GM18909 (cell line): ENCODE data around the gene MRPL58.
A peak's percentile ranks its signal among the peaks of the same experiment; 100 is the strongest.
"Not testable (repeated sequence)": the region's sequence is repeated elsewhere in the genome, so short reads cannot be mapped to it uniquely, and the experiment has no call there.

Experiments
- ATAC-seq: cut with Tn5 transposase; IDR thresholded peaks from one replicate; pipeline ENCODE4 v1.9.1; 2021; ENCODE audit warnings: mild to moderate bottlenecking; ENCODE audit not compliant: unreplicated experiment, poor library complexity

MRPL58 gene

DNA sequence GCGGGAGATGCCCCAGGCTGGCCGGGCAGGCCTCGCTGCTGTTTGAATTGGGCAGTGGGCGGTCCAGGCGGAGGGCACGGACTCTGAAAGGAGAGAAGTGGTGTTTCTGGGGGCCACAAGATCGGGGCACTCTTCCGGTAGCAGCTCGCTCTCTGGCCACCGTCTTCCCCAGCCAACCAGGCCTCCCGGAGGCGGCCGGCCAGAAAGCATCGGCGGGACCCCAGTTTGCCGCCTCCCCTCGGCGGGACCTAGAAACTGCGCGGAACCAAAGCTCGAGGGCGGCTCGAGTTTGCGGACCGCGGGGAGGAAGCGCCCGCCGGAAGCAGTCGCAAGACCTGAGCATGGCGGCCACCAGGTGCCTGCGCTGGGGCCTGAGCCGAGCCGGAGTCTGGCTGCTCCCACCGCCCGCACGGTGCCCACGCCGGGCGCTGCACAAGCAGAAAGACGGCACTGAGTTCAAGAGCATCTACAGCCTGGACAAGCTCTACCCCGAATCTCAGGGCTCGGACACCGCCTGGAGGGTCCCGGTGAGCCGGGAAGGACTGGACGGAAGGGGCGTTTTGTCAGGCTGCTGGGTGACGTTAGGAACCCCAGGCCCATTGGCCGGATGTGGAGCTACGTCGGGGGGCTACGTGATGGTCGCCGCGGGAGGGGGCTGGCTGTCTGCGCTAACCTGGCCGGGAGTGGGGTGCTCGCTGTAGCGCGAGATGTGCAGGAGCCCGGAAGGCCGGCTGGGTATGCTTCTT, at the start of gene MRPL58:
TSS of gene MRPL58 (plus strand) at position 325 of the 746 bp plus-strand sequence. CDS start at position 342, 17 bp downstream.
- ATAC-seq, result peak; percentile 85

DNA sequence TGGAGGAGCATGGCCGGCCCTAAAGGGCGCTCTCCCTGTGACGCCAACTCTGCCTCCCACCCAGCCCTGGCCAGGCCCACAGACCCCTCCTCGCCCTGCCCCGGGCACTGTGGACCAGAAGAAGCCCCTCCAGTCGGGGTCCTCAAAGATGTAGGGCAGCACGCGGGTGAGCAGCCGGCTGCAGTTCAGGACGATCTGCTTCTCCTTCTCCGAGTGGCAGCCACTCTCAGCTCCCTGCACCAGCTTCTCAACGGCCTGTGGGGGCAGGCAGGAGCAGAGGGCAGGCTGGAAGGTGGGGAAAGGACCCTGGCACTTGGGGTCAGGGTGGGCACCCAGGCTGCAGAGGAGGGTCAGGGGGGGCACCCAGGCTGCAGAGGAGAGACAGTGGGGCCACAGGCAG, 48.8 kb upstream of the MRPL58 start:
- ATAC-seq, result no peak

DNA sequence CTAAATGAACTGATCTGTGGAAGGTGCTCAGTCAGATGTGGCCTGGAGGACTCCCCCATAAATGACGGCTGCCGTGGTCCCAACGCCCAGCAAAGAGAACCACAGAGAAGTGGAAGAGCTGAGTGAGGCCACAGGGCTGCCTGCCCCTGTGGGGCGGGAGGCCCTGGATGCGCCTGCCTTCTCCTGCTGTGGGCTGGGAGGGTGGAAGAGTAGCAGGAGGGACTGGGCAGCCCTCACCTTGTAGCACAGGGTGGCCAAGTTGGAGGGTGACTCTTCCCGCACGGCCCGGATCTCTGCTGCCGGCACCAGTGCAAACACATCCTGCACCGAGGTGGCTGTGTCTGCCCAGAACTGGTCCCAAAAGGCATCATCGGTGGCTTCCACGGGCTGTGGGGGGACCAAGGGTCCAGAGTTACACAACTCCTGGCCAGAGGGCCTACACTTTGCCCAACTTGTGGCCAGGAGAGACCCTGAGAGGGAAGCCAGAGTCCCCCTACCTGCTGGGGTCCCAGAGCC, 48.2 kb upstream of the MRPL58 start:
- ATAC-seq, result no peak

DNA sequence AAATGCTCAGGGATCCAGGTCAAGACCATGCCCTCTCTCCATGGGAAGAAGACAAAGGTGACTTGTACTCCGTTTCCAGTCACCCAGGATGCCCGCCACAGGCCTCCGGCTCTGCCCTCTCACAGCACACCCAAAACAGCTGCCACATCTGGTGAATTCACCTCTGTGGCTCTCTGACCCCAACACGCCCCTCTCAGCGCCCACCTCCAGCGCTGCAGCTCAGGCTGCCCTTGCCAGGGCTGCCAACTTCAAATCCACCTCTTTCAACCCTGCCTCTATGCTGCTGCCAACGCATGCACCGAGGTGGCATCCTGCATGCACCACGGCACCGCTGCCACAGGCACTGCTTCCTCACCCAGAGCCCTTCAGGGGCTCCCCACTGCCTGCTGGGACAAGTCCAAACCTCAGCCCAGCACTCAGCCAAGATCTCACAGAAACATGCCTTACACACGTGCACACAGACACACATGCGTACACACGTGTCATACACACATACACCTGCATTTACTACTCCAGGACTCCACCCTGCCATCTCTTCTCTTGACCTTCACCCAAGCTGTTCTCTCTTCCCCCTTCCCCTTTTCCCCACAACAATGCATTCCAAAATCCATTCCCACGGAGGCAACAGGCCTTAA, 47.4 kb upstream of the MRPL58 start:
- no peak for ATAC-seq

DNA sequence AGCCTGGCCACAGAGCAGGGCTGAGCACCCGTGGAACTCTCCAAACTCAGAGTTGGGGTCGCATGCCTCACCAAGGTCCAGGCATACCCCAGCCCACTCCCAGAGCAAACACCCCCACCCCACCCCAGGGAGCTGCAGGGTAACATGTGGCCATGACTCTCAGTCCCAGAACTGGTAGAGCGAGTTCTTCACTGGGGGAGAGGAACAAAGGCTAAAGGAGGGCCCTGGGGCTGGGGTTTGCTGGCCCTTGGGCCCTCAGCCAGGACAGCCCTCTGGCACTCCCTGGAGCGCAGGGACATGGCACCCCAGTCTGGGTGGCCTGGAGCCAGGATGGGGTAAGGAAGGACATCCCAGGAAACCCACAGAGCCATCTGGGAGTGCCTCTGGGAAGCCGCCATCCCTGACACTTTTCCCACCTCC, 44.1 kb upstream of the MRPL58 start:
- no peak for ATAC-seq

DNA sequence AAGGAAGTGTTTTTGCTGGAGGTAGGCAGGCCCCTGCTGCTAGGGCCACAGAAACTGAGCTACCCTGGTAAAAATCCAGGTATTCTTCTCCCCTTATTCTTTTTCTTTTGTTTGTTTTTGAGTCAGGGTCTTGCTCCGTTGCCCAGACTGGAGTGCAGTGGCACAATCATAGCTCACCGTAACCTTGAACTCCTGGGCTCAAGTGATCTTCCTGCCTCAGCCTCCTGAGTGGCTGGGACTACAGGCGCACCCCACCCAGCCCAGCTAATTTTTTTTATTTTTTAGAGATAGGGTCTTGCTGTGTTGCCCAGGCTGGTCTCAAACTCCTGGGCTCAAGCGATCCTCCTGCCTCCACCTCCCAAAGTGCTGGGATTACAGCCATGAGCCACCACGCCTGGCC, 43.0 kb upstream of the MRPL58 start:
- not testable (repeated sequence) for ATAC-seq

DNA sequence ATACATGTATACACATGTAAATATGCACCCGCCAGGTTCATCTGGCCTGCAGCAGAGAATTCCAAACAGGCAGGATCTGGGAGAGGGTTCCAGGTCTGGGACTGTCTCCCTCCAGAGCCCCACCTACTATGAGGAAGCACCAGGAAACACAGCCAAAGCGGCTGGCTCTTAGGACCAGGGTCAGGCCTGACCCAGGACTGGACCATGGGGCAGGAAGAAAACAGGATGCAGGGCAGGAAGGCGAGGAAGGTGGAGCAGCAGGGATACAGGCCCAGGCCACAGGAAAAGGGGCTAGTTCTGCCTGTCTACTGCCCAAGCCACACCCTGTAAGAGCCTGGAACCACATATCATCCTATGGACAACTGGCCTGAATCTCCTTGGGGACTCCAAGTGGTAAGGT, 42.1 kb upstream of the MRPL58 start:
- ATAC-seq, result no peak

DNA sequence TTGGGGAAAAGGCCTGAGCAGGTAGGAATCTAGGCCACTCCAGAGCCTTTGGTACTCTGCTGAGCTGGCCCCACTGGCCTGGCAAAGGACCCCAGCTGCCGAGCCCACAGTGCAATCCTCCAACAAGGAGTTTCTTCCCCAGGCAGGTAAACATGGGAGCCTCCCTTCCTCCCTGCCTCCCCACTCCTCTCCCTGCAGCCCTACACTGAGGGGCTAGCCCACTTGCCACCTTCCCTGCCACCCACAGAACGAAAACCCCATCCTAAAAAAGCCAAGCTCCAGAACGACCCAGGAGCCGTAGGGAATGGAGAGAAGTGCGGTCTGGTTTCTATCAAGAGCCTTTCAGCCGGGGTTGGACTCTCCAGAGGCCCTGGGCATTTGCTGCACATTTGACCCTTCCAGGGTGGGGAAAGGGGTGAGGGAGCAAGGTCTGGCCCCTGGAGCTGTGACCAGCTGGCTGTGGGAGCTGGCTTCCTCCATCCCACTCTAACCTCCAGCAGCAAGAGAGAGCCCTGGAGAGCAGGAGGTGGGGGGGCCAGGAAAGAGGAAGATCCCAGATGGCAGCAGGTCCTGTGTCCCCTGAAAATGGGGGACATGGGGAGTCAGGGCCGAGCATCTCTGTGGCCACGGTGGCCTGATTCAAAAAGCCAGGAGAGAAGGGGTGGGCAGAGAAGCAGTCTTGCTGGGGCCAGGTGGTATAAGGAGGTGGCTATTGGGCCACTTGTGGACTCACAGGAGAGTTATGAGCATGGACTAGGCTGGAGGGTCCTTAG, 41.2 kb upstream of the MRPL58 start:
- ATAC-seq, result no peak

DNA sequence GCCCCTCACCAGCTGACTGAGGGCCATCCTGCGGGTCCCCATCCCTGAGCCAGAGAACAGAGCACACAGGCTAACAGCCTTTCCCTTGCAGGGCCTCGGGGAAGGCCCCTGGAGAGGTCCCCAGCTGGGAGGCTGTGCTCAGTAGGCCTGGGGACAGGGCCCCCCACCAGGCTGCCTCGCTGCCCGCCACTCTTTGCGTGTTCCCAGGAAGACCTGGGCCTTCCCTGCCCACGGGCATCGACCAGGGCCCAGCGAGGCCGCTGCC, 40.7 kb upstream of the MRPL58 start:
- no peak for ATAC-seq

DNA sequence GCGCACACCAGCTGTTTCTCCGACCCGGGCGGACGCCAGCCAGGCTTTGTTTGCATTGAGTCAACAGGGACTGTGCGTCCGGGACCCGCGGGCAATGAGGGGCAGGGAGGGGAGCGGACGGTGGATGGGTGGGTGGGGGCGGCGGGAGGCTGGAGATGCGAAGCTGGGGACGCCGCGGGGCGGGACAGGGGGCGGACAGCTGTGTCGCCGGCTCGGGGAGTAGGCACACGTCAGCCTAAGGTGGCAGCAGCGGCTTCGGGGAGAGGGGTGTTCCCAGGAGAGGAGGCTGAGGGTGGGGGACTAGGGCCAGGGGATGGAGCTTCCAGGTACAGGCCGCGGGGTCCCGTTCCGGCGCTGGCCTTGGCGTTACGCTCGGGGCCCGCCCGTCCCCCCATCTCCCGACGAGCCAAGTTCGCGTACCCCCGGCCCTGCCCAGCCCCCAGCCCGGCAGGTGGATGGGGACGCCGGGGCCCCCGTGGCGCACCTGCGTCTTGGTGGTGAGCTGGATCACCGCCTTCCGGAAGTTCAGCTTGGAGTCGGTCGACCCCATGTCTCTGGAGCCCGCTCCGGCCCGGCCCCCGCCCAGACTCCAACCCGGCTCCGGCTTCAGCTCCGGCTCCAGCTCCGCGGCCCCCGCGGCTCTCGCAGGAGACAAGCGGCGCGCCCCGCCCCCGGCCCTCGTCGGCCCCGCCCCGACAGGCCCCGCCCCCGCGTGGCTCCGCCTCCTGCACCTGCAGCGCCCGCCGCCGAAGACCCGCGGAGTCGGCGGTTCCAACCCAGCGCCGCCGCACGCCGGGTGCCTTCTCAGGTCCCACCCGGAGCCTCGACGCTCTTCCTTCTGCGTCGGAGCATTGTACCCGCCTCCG, 40.1 kb upstream of the MRPL58 start, which contains the start of gene HID1:
TSS of gene HID1 (minus strand) at position 653 of the 866 bp plus-strand sequence. CDS start at position 550, 103 bp downstream.
- no peak for ATAC-seq

DNA sequence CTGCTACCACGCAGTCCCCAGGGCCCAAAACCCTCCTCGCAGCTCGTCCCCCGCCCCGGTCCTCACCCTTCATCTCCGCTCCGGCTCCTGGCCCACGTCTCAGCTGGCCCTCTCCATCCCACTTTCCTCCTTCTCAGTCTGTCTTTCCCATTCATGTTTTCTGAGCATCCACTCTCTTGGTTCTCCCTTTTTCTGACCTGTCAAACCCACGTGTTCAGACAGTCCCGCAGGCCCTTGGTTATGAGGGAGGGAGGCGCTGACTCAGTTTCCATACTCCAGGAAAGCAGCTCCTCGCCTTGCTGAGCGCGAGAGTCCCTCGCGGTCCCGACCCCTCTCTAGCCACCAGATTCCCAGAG, 39.5 kb upstream of the MRPL58 start:
- no peak for ATAC-seq

DNA sequence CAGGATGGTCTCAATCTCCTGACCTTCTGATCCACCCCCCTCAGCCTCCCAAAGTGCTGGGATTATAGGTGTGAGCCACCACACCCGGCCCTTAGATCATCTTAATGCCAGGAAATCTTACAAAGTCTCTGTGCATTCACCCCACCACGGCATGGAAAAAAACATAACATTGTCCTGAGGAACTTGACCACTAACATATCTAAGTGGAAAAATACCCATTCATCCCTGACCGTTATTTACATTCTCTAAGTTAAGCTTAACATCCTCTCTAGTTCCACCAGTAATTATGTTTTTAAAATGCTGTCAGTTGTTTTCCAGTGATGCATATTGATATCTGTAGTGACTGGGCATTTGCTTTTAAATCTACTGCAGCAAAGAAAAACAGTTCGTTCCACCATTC, 36.5 kb upstream of the MRPL58 start:
- no peak for ATAC-seq

DNA sequence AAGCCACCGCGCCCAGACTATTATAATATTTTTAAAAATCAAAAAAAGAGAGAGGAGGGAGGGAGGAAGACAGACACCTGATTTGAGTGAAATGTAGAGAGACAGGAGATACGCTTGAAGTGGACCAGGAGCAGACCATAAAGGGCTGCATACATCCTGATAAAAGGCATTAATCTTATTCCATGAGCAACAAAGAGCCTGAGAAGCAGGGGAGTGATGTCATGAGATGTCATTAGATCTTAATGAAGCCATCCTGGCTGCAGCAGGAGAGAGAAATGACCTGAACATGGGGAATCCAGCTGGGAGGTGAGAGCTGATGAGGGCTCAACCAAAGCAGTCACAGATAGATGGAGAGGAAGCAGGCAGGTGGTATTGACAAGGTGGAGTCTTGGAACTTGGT, 34.7 kb upstream of the MRPL58 start:
- ATAC-seq, result no peak

DNA sequence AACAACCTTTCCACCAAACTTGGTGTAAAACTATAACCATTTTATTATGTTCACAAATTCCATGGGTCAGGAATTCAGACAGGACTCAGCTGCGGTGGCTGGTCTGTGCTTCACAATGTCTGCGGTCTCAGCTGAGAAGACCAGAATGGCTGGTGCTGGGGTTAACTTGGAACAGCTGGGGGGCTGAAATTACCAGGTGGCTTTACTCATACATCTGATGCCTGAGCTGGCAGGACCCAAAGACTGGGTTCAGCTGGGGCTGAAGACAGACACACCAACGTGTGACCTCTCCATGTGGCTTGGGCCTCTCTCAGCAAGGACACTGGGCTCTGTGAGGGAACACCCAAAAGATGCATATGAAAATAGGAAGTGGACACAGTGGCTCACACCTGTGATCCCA, 34.2 kb upstream of the MRPL58 start:
- ATAC-seq, result no peak

DNA sequence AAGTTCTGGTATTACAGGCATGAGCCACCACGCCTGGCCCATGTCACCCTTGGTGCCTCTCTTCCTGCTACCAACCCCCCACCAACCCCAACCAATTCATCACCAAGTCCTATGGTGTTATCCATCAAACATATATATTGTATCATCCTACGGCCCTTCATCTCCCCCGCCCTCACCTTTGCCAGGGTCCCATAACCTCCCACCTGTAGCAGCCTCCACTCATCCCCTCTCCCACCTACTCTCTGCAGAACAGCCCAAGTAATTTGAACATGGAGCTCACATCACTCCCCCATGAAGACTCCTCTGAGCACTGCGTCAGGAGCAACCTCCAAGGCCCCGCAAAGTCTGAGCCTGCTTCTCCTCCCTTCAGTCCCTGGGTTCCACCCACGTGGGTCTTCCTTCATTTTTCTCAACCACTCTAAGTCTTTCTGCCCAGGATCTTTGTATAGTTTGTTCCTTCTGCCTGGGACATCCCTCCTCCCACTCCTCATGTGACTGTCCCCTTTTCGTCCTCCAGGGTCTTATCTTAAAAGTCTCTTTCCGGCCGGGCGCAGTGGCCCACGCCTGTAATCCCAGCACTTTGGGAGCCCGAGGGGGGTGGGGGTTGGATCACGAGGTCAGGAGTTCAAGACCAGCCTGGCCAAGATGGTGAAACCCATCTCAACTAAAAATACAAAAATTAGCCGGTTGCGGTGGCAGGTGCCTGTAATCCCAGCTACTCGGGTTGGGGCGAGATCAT, 32.9 kb upstream of the MRPL58 start:
- ATAC-seq, result no peak

DNA sequence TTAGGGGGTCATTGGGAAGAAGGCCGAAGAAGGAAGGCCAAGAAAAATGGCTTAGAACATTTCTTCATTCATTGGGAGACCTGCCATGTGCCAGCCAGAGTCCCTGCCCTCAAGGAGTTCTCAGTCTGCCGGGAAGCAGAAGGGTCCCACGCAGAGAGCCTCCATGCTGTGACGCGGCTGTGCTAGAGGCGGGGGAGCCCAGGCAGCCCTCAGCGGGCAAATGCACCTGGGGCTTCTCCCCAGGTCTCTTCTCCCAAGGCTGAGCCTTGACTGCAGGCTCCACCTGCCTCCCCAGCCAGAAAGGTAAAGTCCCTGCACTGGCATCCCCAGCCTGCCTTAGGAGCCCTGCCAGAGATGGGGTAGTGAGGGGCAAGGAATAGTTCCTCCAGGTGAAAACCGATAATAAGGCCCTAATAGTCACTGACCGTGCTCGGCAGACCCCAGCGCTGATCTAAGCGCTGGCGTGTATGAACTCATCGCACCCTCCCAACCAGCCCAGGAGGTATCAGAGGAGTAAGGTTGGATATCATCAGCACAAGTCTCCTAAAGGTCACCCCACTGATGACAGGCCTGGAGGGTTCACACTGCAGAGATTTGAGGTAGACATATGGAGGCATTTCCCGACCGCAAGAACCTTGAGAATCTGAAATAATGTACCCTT, 31.0 kb upstream of the MRPL58 start:
- ATAC-seq, result no peak

DNA sequence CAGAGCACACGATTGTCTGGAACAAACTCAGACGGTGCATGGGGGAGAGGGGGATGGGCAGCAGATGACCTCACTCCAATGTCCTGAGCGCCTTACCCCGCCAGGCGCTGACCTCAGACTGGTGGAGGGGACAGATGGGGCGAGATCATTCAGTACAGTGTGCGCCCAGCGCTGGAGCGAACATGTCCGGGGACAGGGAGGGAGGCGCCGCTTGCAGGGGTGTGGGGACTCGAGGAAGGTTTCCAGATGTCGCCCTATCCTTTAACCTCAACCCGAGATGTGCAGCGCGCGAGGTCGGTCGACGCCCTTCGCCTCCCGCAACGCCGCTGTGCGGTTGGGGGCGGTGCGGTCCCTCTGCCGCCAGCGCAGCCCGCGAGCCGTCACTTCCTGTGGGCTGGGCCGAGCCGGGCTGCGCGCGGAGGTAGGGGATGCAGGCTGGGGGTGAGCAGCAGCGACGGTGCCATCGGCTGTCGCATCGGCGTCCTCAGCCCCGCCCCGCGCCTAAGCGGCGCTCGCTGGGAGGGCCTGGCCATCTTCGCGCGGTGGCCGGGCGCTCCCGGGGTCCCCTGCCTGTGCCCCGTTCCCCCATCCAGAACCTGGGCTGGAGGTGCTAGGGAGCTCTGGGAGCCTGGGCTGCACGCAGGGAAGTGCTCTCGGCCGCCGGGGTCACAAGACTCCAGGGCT, 30.3 kb upstream of the MRPL58 start:
- peak; percentile 65 for ATAC-seq

DNA sequence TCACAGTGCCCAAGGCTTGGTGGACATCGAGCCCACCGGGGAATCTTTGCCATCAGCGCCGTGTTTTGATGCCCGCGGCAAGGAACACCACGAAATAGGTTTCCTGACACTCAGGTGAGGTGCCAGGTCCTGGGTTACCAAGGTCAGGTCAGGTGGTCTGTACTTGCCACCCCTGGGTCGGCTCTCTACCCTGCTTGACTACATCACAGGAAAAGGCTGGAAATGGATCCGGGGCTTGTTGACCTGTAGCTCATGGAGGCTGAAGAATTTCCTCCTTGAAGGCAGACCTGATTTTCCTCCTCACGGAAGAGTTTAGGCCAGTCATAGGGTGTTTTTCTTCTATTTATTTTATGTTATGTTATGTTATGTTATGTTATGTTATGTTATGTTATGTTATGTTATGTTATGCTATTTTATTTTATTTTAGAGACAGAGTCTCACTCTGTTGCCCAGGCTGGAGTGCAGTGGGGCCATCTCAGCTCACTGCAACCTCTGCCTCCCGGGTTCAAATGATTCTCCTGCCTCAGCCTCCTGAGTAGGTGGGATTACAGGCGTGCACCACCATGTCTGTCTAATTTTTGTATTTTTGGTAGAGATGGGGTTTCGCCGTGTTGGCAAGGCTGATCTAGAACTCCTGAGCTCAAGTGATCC, 29.7 kb upstream of the MRPL58 start:
- not testable (repeated sequence) for ATAC-seq
